GM12873 (cell line): ENCODE data around the gene COL4A5.

Source experiments
- TF ChIP-seq, protein P1 (sequence below): IDR thresholded peaks from 2 replicates; pipeline ENCODE4 v1.5.1; 2012; ENCODE audit warnings: low read depth, mild to moderate bottlenecking, moderate library complexity, low read length, control low read depth; ENCODE audit not compliant: insufficient read depth; ENCODE audit errors: missing control alignments

COL4A5 gene

DNA sequence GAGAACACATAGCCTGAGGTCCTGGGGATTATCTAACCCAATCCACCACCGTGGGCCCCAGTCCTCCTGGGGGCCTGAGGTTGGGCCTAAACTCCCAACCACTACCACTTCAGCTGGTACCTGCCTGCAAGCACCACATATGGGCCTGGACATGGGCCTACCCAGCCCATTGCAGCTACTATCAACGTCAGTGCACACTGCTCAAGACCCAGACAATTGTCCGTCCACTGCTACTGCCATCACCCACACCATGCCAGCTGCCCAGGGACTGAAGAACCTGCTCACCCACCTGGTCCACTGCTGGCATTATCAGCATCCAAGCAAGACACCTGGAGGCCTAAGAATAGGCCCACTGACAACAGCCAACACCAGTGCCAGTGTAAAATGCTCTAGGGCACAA, 88.1 kb downstream of the COL4A5 start:
- TF ChIP-seq, protein P1, sequence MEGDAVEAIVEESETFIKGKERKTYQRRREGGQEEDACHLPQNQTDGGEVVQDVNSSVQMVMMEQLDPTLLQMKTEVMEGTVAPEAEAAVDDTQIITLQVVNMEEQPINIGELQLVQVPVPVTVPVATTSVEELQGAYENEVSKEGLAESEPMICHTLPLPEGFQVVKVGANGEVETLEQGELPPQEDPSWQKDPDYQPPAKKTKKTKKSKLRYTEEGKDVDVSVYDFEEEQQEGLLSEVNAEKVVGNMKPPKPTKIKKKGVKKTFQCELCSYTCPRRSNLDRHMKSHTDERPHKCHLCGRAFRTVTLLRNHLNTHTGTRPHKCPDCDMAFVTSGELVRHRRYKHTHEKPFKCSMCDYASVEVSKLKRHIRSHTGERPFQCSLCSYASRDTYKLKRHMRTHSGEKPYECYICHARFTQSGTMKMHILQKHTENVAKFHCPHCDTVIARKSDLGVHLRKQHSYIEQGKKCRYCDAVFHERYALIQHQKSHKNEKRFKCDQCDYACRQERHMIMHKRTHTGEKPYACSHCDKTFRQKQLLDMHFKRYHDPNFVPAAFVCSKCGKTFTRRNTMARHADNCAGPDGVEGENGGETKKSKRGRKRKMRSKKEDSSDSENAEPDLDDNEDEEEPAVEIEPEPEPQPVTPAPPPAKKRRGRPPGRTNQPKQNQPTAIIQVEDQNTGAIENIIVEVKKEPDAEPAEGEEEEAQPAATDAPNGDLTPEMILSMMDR = no peak

DNA sequence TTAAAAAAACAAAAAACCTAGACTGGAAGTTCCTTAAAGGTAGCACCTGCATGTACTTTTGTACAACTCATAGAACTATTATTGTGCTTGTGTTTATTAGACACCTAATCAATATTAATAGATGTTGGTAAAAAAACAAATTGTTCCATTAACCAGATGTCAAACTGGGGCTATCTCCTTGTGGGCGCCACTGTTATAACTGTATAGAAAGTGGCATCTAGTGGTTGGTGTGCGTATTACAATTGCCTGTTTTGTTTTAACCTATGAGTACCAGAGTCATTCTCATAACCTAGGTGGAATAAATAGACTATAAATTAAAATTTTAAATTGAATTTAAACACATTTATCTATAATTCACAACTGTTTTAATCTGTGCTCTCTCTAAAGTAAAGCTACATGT, 97.4 kb downstream of the COL4A5 start:
- TF ChIP-seq, protein P1 = peak; percentile 69

DNA sequence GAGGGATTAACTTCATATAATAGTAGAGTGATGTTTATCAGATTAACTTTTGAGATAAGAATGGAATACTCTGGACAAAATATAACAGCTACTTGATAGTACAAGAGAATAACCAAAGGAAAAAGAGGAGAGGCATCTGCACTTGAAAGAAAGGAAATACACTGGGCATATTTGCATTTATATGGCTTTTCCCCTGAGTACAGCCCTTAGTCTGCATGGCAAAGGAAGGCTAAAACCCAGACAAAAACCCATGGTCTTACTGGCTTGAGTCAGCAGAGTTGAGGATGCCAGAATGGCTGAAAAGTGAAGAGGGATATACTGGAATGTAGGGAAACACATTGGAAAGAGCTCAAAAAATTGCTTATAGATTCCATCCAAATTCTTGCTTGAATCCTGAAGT, 101.6 kb downstream of the COL4A5 start:
- TF ChIP-seq, protein P1 = no peak

DNA sequence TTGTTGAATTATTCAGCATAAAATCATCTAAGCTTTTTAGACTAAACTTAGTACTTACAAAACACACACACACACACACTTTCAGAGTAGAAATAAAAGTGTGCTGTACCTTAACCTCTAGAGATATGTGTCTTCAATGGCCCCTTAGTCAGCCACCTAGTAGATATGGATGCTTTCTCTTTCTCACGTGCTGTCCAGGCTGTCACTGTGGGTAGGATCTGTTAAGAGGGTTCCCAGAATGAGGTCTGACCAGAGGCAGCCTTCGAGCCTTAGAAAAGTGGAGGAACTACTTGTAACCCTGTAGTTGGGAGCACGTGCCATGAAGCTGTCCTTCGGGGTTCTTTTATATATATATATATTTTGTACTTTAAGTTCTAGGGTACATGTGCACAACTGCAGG, 117.9 kb downstream of the COL4A5 start:
- TF ChIP-seq, protein P1 = no peak

DNA sequence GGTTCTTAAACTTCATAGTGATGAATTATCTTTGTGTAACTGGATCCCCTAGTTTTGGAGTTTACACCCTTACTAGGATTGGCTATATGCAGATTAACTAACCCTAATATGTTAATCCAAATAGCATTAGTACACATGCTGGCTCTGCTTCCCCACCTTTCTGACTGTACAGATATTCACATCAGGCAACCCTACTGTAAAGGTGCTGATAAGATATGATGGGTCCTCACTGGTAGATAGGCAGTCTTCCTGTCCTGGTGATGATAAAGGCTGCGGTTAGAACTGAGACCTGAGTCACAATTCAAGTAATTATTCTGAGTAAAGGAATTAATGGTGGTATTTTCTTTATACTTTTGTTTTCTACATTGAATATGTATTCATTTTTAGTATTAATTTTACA, 118.6 kb downstream of the COL4A5 start:
- TF ChIP-seq, protein P1 = no peak

DNA sequence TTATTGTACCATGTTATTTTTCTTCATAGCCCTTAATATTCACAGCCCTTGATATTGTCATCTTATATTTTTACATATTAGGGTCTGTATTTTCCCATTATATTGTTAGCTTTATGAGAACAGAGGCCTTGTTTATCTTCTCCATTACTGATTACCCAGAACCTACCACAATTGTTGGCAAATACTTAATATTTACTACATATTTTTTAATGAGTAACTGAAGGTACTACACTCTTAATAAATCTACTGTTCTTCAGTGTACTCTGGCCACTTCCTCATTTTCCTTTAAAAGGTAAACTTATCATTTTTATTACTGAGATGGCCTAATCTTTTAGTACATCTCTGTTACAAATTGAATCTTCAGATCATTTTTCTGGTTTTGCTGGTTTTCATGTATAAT, 133.5 kb downstream of the COL4A5 start:
- TF ChIP-seq, protein P1 = no peak

DNA sequence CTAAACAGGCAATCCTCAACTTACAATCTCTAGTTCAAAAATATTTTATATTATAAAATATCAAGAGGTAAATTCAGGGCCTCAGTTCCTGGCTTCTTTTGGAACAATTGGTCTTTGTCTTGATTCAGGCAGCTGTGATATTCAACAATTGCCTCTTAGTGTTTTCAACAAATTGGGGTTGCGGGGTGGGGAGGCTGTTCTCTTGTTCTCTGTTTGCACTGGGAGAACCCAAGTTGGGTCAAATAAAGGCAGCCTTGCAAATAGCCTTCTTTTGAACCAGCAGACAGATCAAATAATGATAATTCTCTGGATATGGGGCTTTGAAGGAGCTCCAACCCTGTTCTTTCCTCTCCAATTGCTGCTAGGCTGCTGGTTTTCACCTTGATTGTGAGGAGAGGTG, 142.5 kb downstream of the COL4A5 start:
- TF ChIP-seq, protein P1 = no peak
